Hepatocyte (in vitro differentiated cells): ENCODE data around the gene ADA. TPM values are rescaled to one million over a fixed set of nuclear protein-coding genes. Genes with fewer than 3 reads are reported as not detected.

Source experiments
- DNase-seq: peaks from one replicate; pipeline ENCODE4 v3.0.0-alpha.2; 2016; ENCODE audit warnings: low spot score
- H2AFZ ChIP-seq: fragments of 200-600 bp; sonication (generic); 2 replicates; pipeline ENCODE4 v1.6.0; 2016; ENCODE audit warnings: antibody characterized with exemption, mild to moderate bottlenecking
- H3K27ac ChIP-seq: fragments of 200-600 bp; sonication (generic); 2 replicates; pipeline ENCODE4 v1.5.1; 2016; ENCODE audit warnings: mild to moderate bottlenecking
- H3K27me3 ChIP-seq: fragments of 200-600 bp; sonication (generic); 2 replicates; pipeline ENCODE4 v1.6.1; 2016
- H3K36me3 ChIP-seq: fragments of 200-600 bp; sonication (generic); replicated peaks from 2 replicates; pipeline ENCODE4 v1.5.1; 2016; ENCODE audit warnings: low read depth; ENCODE audit not compliant: insufficient read depth
- H3K4me1 ChIP-seq: fragments of 200-600 bp; sonication (generic); 2 replicates; pipeline ENCODE4 v1.5.1; 2016; ENCODE audit warnings: mild to moderate bottlenecking, moderate library complexity; ENCODE audit not compliant: insufficient read depth
- H3K4me2 ChIP-seq: fragments of 200-600 bp; sonication (generic); 2 replicates; pipeline ENCODE4 v1.6.0; 2016
- H3K4me3 ChIP-seq: fragments of 200-600 bp; sonication (generic); 2 replicates; pipeline ENCODE4 v1.5.1; 2016; ENCODE audit warnings: mild to moderate bottlenecking
- H3K79me2 ChIP-seq: fragments of 200-600 bp; sonication (generic); 2 replicates; pipeline ENCODE4 v1.6.0; 2017; ENCODE audit warnings: mild to moderate bottlenecking
- H3K9me2 ChIP-seq: fragments of 200-600 bp; sonication (generic); replicated peaks from 2 replicates; pipeline ENCODE4 v1.6.0; 2017; ENCODE audit warnings: mild to moderate bottlenecking; ENCODE audit not compliant: insufficient read depth
- H3K9me3 ChIP-seq: fragments of 200-600 bp; sonication (generic); 2 replicates; pipeline ENCODE4 v1.5.1; 2016; ENCODE audit warnings: low read depth, mild to moderate bottlenecking
- H4K20me1 ChIP-seq: fragments of 200-600 bp; sonication (generic); 2 replicates; pipeline ENCODE4 v1.6.0; 2016; ENCODE audit warnings: mild to moderate bottlenecking; ENCODE audit not compliant: insufficient read depth, poor library complexity, severe bottlenecking
- EZH2 ChIP-seq: fragments of 200-600 bp; sonication (generic); IDR thresholded peaks from 2 replicates; pipeline ENCODE4 v1.6.1; 2016; ENCODE audit warnings: antibody characterized with exemption, mild to moderate bottlenecking, borderline replicate concordance
- EZH2phosphoT487 ChIP-seq: fragments of 200-600 bp; sonication (generic); IDR thresholded peaks from one replicate; pipeline ENCODE4 v1.6.1; 2018; ENCODE audit warnings: antibody characterized with exemption, mild to moderate bottlenecking, low read depth, moderate library complexity; ENCODE audit not compliant: unreplicated experiment, severe bottlenecking
- whole genome bisulfite sequencing: methylation state at CpG from one replicate; pipeline ENCODE4 v1.1.6; 2016; ENCODE audit warnings: low lambda C conversion rate; ENCODE audit errors: missing lambda C conversion rate; 5-methylcytosine and 5-hydroxymethylcytosine counted together
- polyA plus RNA-seq: library from polyadenylated mRNA; unstranded; fragments of >200 nt; fragmentation: Nextera tagmentation; extraction: Ambion mirVana; gene quantifications from 2 replicates; pipeline ENCODE4 v1.2.1, GENCODE V29; 2016
- total RNA-seq: library from RNA; depleted of rRNA; stranded (reverse); fragments of >200 nt; gene quantifications from 2 replicates; pipeline ENCODE4 v1.2.3, GENCODE V29; 2014
- TF ChIP-seq, protein P1 (sequence below): fragments of 200-600 bp; sonication (generic); IDR thresholded peaks from 2 replicates; pipeline ENCODE4 v1.5.1; 2016; ENCODE audit warnings: antibody characterized with exemption, mild to moderate bottlenecking; ENCODE audit not compliant: poor library complexity

ADA gene
- total and polyA plus RNA-seq, 2 experiments from 2014 or later = 10.4 to 13.5 TPM

DNA sequence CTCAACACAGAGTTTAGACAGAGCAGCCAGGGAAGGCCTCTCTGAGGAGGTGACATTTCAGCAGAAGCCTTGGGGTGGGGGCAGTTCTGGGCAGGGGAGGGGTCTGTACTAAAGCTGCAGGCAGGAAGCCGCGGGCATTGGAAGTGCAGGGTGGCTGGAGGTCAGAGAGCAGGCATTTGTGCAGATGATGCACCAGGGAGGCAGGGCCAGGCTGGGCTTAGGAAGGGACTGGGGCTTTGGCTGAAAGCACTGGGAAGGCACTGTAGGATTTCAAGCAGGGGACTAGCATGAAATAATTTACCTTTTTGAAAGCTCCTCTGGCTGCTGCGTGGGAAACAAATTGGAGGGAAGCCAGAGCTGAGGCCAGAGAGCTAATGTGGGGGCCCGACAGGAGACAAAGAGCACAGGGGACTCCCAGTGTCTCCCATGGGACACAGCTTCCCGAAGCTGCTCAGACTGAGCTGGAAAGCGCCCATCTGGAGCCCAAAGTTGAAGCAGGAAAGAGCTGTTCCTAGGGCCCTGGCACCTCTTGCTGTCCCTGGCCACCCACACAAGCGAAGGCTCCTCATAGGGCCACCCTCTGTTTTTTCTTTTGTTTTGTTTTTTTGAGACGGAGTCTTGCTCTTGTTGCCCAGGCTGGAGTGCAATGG, 19.3 kb downstream of the ADA start:
- WGBS = 79% methylated on average over 8 of the region's 8 CpGs

DNA sequence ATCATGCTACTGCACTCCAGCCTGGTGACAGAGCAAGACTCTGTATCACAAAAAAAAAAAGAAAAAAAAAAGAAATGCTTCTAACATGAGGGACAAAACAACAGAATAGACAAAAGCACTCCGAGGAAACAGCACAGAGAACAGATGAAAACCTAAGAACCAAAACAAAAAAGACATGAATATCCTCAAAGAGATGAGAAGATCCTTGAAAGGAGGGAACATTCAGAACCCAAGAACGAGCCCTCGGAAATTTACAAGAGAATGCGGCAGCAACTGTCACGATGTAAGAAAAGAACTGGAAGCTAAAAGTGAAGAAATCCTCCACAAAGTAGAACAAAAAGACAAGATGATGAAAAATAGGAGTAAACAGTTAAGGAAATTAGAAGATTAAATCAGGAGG, 21.2 kb downstream of the ADA start:
- no peaks in the 10 kb centered on the region for H3K9me3 ChIP-seq

More for the DNA sequence above, 19.3 kb downstream of the ADA start:
- H2AFZ ChIP-seq = no peak overlapping the region
- no peaks in the 10 kb centered on the region for H4K20me1 ChIP-seq
- no peaks in the 10 kb centered on the region for H3K9me2 ChIP-seq
- no peak overlapping the region for H3K4me3 ChIP-seq
- TF ChIP-seq, protein P1, sequence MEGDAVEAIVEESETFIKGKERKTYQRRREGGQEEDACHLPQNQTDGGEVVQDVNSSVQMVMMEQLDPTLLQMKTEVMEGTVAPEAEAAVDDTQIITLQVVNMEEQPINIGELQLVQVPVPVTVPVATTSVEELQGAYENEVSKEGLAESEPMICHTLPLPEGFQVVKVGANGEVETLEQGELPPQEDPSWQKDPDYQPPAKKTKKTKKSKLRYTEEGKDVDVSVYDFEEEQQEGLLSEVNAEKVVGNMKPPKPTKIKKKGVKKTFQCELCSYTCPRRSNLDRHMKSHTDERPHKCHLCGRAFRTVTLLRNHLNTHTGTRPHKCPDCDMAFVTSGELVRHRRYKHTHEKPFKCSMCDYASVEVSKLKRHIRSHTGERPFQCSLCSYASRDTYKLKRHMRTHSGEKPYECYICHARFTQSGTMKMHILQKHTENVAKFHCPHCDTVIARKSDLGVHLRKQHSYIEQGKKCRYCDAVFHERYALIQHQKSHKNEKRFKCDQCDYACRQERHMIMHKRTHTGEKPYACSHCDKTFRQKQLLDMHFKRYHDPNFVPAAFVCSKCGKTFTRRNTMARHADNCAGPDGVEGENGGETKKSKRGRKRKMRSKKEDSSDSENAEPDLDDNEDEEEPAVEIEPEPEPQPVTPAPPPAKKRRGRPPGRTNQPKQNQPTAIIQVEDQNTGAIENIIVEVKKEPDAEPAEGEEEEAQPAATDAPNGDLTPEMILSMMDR = no peak
- TF ChIP-seq EZH2 (no peak), EZH2phosphoT487 (no peak)
- DNase-seq = no peak
- no peak overlapping the region for H3K4me2 ChIP-seq
- H3K27me3 ChIP-seq = no peaks in the 10 kb centered on the region
- H3K36me3 ChIP-seq = no peaks in the 10 kb centered on the region
- H3K4me1 ChIP-seq = no peaks in the 10 kb centered on the region
- H3K79me2 ChIP-seq = no peaks in the 10 kb centered on the region
- no peak overlapping the region for H3K27ac ChIP-seq
- H3K9me3 ChIP-seq = no peaks in the 10 kb centered on the region

DNA sequence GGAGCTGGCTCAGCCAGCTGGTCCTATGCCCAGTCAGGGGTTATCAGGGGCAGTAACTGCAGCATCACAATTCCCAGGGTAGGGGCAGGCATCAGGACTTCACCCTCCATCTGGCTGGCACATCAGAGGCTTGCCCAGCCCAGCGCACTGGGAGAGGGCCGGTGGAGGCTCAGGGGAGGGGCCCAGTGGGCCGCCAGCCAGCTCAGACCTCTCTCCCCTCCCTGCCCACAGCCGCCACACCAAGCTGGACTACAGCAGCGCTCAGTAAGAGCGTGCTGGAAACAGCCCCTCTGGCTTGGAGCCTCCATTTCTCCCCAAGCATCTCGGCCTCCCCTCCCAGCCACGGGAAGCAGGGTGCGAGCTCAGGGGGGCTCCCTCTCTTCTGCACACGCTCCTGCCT, 22.0 kb downstream of the ADA start:
- no peaks in the 10 kb centered on the region for H3K36me3 ChIP-seq
- H3K4me3 ChIP-seq = no peak overlapping the region
- DNase-seq = no peak
- TF ChIP-seq EZH2 (no peak), EZH2phosphoT487 (no peak)
- TF ChIP-seq, protein P1 = no peak
- H3K27me3 ChIP-seq = no peaks in the 10 kb centered on the region
- no peak overlapping the region for H3K4me2 ChIP-seq
- no peaks in the 10 kb centered on the region for H3K9me3 ChIP-seq
- H3K79me2 ChIP-seq = no peaks in the 10 kb centered on the region
- no peak overlapping the region for H2AFZ ChIP-seq
- H3K4me1 ChIP-seq = no peaks in the 10 kb centered on the region
- H3K9me2 ChIP-seq = no peaks in the 10 kb centered on the region
- no peaks in the 10 kb centered on the region for H4K20me1 ChIP-seq
- H3K27ac ChIP-seq = no peak overlapping the region
- 90% methylated on average over 10 of the region's 10 CpGs for WGBS

More for the DNA sequence above, 21.2 kb downstream of the ADA start:
- Histone ChIP-seq H3K4me1 (no peaks in the 10 kb centered on the region), H3K27ac (no peak overlapping the region), H3K27me3 (no peaks in the 10 kb centered on the region), H3K9me2 (no peaks in the 10 kb centered on the region), H3K4me2 (no peak overlapping the region), H4K20me1 (no peaks in the 10 kb centered on the region), H3K4me3 (no peak overlapping the region), H3K36me3 (no peaks in the 10 kb centered on the region), H3K79me2 (no peaks in the 10 kb centered on the region), H2AFZ (no peak overlapping the region)
- no peak for TF ChIP-seq EZH2
- no peak for DNase-seq
- 87% methylated on average over 5 of the region's 5 CpGs for WGBS

DNA sequence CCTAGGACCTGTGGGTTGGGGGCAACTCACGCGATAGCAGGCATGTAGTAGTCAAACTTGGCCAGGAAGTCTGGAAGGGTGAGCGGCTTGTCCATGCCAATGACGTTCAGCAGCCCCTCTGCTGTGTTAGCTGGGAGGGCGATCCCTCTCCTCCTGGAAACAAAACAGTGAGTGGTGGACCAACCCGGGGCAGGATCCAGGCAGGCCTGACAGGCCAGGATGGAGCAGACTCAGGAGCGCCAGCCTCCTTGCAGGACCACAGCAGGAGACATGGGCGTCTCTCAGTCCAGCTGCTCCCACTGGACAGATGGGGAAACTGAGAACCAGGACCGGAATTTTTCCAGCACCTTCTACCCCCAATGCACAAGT, 22.5 kb downstream of the ADA start:
- no peaks in the 10 kb centered on the region for H3K27me3 ChIP-seq
- H3K4me2 ChIP-seq = no peak overlapping the region
- H3K4me3 ChIP-seq = no peak overlapping the region
- H4K20me1 ChIP-seq = no peaks in the 10 kb centered on the region
- TF ChIP-seq, protein P1 = no peak
- TF ChIP-seq EZH2 (no peak), EZH2phosphoT487 (no peak)
- H2AFZ ChIP-seq = no peak overlapping the region
- no peaks in the 10 kb centered on the region for H3K4me1 ChIP-seq
- no peaks in the 10 kb centered on the region for H3K36me3 ChIP-seq
- no peaks in the 10 kb centered on the region for H3K79me2 ChIP-seq
- no peak overlapping the region for H3K27ac ChIP-seq
- no peaks in the 10 kb centered on the region for H3K9me2 ChIP-seq
- H3K9me3 ChIP-seq = no peaks in the 10 kb centered on the region
- DNase-seq = no peak
- 93% methylated on average over 9 of the region's 9 CpGs for WGBS
